Activated naive CD4-positive, alpha-beta T cell treated with Interleukin-2 at 50 U/mL for 16 hours (primary cell): Measurements from ENCODE around the gene TMEM135.
"Not testable (repeated sequence)": the region's sequence is repeated elsewhere in the genome, so short reads cannot be mapped to it uniquely, and the experiment has no call there.

Experiments
- DNase-seq: peaks from one replicate; pipeline ENCODE4 v3.0.0-alpha.2; 2020

The TMEM135 gene

GRCh38 chr11:87263979-87264378, 226.2 kb downstream of the TMEM135 start:
- no peak for DNase-seq

DNA sequence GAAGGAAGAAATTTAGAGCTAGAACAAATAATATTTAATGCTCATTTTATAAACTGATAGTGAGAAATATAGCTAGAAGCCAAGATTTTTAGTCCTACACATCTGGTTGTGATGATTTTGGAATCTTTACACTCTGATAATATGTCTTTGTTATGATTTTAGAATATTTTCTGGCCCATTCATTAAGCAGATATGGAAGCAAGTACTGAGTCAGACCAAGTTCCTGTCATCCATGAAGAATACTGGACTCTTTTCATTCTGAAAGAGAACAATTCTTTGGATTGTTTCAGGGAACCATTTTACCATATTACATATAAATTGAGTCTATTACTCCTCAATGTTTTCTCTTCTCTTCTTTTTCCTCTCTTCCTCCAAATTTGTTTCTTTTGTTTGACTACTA, 227.4 kb downstream of the TMEM135 start:
- no peak for DNase-seq

DNA sequence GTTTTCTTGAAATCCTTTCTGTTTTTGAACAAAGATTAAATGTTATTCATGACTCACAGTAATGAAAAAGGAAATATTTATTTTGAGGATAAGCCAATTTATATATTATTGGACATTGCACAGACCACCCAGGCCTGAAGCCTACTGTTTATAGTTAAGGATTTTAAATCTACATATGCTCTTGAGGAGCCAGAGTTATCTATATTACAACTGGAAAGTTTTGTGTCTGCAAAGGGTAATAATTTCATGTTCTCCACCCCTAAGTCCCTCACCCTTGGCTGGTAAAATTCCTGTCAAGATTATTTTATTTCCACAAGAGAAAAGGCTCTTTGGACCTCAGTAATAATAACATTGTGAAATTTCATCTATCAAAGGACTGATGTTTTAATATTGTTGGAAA, 228.2 kb downstream of the TMEM135 start:
- DNase-seq = no peak

GRCh38 chr11:87266751-87267150, 229.0 kb downstream of the TMEM135 start:
- DNase-seq = no peak

DNA sequence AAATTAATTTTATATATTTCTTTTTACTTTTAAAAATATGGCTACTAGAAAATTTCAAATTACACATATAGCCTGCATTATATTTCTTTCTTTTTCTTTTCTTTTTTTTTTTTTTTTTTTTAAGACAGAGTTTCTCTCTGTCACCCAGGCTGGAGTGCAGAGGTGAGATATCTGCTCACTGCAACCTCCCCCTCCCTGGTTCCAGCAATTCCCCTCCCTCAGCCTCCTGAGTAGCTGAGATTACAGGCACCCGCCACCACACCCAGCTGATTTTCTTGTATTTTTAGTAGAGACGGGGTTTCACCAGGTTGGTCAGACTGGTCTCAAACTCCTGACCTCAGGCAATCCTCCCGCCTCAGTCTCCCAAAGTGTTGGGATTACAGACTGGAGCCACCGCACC, 234.2 kb downstream of the TMEM135 start:
- DNase-seq = not testable (repeated sequence)

DNA sequence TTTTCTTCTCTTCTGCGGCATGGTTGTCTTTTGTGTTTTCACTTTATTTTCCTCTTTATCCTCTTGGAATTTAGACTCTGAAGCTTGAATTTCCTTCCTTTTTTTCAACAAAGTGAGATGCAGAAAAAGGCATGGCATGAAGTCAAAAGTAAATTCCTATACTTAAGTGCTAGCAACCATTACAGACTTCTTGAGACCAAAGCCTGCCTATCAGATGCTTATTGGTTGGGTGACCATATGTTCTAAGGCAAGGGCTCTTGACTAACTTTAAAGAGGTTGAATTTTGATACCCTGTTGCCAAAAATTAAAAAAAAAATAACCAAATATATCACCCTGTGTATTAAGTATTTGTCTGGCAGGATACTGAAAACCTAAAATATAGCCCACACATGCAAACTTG, 237.4 kb downstream of the TMEM135 start:
- no peak for DNase-seq

DNA sequence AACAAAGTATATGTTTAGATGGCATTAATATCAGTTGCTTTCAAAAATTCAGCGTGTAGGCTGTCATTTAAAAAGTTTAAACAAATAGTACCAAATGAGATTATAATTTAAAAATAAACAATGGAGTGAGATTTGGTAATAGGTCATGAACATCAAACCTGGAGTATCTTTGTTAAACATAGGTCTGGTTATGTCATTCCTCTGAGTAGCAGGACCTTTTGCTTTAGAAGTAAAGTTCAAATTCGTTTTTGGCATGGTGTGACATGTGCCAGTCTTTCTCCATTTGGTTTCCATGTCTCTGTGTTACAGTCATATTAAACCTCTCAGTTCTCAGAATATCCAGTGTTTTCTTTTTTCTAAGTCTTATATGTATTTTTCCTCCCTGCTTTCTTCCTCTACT, 242.4 kb downstream of the TMEM135 start:
- DNase-seq = no peak

GRCh38 chr11:87281496-87281895, 243.8 kb downstream of the TMEM135 start:
- DNase-seq = no peak

DNA sequence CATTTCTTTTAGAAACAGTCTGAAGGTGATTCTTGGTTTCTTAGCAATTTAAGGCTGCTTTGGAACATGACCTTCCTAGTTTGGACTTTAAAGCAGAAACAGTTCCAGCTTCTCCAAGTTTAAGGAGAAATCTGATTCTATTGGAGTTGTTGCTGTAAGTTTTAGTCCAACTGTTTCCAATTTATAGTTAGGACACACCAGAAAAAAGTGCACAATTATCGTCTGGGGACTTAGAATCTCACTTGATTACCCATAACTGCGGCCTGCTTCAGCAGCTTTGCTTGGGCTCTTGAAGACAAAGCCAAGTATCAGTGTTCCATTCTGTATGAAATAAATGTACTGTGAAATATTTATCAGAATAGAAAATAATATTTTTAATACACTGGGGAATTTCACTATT, 246.6 kb downstream of the TMEM135 start:
- no peak for DNase-seq

GRCh38 chr11:87285674-87286073, 247.9 kb downstream of the TMEM135 start:
- DNase-seq = not testable (repeated sequence)

DNA sequence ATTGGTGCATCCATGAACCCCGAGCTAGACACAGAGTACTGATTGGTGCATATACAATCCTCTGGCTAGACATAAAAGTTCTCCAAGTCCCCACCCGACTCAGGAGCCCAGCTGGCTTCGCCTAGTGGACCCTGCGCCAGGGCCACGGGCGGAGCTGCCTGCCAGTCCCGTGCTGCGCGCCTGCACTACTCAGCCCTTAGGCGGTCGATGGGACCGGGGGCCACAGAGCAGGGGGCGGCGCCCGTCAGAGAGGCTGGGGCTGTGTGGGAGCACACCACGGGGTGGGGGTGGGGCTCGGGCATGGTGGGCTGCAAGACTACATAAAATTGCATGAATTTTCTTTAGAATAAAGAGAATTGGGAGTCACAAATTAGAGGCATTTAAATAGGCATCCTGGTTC, 248.6 kb downstream of the TMEM135 start:
- no peak for DNase-seq

DNA sequence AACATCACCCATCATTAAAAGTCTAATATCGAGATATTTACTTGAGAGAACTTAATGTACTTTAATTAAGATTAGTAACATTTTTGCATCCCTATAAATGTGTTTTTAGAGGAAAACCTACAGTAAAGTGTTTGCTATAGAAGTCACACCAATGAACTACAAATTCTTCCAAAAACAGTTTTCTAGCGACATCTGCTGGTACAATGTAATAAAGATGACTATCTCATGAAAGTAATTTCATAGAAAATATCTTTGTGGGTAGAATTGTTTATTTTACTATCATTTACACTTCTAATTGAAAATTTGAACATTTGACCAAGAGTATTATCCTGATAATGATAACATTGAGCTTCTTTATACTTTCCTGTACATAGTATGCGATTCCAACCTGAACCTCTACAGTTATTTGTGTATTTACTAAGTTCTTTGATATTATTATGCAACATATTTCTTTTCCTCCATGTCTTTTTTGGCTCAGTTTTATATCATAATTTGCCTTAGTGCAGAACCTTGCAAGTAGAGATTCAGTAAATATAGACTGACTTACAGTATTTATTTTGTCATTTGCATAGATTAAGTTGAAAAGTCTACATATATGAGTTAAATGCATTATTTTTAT, 252.7 kb downstream of the TMEM135 start:
- DNase-seq = no peak

DNA sequence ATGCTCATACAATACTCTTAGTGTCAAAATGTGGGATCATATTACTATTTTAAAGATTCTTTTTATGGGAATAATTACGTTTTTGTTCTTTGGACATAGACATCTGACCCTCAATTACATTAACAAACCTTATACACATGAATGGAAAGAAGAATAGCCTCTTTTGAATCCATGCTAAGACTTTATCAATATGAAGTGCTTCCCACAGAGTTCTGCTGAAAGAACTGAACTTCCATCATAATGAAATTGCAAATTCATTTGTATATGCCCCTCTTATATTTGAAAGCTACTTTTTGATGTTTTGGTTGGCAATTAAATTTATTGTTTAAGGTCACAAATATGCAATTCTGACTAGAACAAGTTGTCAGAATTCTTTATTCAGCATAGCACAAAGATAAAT, 254.9 kb downstream of the TMEM135 start:
- no peak for DNase-seq

- no peak for DNase-seq
Observed at GRCh38 chr11:87295237-87295636, 257.5 kb downstream of the TMEM135 start.

GRCh38 chr11:87296627-87297026, 258.9 kb downstream of the TMEM135 start:
- DNase-seq = no peak

GRCh38 chr11:87298155-87298554, 260.4 kb downstream of the TMEM135 start:
- DNase-seq = no peak

GRCh38 chr11:87299041-87299481, 261.3 kb downstream of the TMEM135 start:
- DNase-seq = no peak

DNA sequence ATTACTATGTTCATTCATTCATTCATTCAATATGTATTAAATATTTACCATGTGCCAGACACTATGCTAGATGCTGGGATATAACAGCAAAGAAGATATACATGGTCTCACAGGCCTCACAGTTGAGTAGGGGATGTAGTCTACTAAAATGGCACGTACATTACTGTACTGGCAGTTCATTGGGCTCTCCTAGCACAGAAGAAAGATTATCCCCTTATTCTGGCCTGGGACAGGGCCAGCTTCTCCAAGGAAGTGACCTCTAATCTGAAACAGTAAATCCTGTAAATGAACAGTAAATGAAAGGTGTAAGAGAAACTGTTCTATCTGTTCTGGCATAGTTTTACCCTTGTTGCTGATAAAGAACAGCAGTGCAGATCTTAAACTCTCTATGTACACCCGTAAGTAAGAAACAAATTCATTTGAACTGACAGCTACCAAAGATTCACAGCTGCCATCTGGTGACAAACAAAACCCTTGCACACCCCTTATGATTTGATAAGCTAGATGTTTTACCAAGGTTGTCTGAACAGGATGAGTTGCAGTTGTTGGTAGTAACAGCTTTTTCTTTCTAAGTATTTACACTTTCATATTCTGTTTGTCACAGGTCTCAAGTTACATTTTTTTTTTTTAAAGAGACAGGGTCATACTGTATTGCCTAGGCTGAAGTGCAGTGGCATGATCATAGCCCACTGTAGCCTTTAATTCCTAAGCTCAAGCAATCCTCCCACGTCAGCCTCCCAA, 263.1 kb downstream of the TMEM135 start:
- DNase-seq = no peak

DNA sequence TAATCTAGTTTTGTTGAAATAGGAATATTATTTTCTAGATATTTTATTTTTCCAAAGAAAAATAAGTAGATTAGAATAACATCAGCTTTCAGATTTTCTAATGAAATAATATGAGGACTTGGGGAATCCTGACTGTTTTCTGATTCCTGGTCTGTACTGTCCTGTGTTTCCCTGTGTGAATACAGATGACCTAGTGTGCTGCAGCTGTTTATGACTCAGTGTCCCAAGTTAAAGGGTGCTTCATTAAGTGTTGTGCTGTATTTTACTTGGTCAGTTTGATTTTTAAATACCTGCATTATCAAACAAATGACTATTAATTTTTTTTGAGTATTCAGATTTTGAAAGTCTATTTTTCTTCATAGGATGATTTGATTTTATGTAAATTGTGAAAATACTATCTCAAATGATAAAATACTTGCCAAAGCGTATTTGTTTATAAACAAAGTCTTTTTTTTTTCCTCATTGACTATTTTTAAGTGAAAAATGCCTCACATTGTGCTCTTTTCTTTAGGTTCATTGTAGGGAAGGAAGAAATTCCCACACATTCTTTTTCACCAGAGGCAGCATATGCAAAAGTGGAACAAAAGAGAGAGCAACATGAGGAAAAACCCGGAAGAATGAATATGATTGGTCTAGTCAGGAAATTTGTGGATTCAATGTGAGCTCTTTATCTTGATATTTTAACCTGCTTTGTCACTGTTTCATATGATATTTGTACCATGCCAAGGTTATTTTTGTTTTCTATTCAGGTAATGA, 264.2 kb downstream of the TMEM135 start:
- DNase-seq = no peak

DNA sequence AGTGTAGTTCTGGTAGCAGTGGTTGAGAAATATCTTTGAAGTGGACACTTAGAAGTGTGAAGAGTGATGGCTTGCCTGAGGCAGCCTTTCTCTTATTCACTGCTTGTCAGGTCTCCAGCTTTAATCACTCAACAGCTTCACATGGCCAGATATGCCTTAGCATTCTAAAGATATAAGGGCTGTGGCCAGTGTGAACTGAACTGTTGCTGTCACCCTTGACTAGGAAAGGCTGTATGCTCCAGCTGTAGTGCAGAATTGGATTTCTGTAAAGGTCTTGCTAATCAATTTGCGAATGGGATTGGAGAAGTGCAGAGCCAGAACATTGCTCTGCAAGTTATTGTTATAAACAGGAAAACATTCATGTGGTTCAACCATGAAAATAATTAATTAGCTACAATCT, 266.7 kb downstream of the TMEM135 start:
- DNase-seq = no peak

DNA sequence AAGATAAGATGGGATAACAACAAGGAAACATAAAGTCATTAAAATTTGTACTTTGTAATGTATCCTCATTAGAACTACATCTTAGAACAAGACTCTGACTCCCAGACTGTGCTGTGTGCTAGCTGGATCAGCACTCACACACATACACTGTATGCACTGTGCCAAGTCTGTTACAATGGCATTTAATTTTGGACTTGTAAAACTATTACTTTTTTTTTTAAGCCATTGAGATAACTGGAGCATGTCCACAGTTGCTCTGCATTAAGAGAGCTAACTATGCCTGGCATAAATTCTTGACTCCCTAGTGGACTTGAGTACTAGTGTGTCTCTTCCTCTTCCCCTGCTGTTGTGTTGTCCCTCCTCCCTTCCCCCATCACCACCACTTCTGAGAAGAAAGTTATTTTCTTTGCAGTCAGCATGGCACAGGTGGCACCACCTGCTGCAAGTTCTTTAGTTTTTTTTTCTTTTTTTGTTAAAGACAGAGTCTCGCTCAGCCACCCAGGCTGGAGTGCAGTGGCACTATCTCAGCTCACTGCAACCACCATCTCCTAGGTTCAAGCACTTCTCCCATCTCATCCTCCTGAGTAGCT, 268.6 kb downstream of the TMEM135 start:
- no peak for DNase-seq

- no peak for DNase-seq
Observed at GRCh38 chr11:87307101-87307500, 269.4 kb downstream of the TMEM135 start.

DNA sequence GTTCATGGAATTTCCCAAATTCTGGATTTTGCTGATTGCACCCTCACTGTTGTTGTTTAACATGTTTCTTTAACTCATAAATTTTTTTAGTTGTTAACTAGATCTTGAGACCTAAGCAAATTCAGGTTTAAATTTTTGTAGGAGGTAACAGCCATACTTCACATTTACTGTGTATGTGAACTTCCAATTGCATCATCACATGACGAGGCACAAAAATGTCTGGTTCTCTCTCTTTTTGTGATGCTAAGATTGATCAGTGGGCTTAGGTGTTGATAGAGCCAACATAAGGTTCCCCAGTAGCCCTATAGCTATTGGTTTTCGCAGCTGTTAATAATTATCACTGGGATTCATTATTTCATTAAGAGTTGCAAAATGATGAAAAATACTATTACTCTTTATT, 277.5 kb downstream of the TMEM135 start:
- no peak for DNase-seq

DNA sequence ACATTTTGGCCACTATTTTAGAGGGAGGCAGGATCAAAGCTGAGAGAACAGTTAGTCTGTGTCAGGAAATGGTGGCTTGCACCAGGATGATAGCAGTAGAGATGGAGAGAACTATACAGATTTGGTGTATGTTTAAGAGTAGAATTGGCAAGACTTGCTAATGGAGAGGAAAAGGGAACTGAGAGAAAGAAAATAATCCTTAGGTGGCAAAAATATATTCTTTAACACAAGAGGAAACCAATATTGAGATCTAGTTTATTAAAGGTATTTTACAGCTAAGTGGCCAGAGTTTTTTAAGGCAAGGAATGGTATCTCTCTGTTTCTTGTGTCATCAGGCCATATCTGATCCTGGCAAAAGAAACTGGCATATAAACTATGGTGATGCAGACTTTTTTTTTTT, 278.8 kb downstream of the TMEM135 start:
- no peak for DNase-seq
